SIG-M5 treated with dmso at 0.1 percent for 504 hours (cell line): ENCODE data around the gene PIM3.
A peak's percentile ranks its signal among the peaks of the same experiment; 100 is the strongest.
"Not testable (repeated sequence)": the region's sequence is repeated elsewhere in the genome, so short reads cannot be mapped to it uniquely, and the experiment has no call there.

Source experiments
- DNase-seq: peaks from one replicate; lab custom pipeline; 2025; ENCODE audit not compliant: unreplicated experiment; lab: John Stamatoyannopoulos, UW

The PIM3 gene

DNA sequence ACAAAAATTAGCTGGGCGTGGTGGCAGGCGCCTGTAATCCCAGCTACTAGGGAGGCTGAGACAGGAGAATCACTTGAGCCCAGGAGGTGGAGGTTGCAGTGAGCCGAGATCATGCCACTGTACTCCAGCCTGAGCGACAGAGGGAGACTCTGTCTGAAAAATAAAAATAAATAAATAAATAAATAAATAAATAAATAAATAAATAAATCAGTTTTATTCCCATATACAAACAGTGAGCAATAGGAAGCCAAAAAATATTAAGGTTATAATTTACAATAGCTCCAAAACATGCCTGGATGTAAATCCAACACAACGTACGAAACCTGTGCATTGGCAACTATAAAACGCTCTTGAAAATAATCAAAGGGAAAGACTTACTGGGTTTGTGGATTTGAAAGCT, 21.2 kb downstream of the PIM3 start:
- not testable (repeated sequence) for DNase-seq

DNA sequence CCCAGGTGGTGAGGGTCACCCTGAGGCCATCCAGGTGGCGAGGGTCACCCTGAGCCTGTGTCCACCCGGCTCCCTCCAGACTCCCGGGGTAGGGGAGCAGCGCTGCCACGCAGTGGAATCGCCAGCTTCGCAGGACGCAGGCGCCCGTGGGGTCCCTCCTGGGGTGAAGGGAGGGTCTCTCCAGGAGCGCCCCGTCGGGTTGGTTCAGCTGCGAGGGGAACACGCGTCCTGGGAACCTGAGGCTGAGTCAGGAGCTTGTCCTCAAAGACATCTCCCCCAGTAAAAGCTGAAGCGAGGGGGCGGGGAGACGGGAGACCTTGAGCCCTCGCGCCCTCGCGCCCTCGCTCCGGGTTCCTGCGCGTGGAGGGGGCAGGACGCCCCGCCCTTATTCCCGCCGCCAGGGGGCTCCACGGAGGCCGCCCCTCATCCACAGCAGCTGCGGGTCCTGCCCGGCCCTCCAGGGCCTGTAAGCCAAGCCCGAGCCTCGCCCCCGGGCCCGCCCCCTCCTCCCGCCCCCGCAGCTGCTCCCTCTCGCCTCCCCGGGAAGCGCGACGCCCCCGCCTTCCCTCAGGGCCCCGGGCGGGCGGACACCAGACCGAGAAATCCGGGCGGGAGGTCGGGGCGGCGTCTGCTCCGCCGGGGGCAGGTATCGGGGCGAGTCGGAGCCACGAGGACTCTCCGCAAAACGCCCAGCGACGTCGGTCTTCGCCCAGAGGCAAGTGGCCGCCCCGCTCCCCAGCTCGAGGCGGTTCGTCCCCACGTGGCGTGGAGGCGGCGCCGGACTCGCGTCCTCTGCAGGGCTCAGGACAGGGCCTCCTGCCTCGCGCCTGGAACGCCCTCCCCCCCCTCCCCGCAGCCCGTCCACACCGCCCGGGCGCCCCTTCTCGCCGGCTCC, 22.8 kb downstream of the PIM3 start:
- no peak for DNase-seq

DNA sequence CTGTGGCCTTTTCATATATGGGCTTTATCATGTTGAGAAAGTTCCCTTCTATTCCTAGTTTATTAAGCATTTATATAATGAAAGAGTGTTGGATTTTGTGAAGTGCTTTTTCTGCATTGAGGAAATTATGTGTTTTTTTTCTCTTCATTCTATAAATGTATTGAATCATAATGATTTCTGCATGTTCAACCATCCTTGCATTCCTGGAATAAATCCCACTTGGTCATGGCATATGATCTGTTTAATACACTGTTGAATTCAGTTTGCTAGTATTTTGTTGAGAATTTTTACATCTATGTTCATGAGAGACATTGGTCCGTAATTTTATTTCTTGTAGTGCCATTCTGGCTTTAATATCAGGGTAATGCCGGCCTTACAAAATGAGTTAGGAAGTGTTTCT, 25.8 kb downstream of the PIM3 start:
- DNase-seq = no peak

DNA sequence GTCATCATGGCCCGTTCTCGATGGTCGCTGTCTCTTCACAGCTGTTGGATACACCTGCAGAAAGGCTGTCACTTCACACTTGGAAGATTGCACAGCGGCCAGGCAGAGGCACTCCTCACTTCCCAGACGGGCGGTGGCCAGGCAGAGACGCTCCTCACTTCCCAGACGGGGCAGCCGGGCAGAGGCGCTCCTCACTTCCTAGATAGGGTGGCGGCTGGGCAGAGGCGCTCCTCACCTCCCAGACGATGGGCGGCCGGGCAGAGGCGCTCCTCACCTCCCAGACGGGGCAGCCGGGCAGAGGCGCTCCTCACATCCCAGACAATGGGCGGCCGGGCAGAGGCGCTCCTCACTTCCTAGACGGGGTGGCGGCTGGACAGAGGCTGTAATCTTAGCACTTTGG, 29.3 kb downstream of the PIM3 start:
- DNase-seq = not testable (repeated sequence)

DNA sequence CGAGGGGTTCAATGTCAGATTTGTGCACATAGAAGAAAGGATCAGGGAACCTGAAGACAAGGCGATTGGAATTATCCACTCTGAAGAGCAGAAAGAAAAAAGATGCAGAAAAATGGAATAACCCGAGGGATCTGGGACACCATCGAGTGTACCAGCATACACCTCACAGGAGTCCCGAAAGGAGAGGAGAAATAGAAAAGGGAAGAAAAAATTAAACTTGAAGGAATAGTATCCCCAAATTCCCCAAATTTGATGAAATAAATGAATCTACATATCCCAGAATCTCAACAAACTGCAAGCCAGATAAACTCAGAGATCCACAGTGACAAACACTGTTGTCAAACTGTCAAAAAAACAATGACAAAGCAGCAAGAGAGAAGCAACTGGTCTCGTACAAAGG, 30.6 kb downstream of the PIM3 start:
- no peak for DNase-seq

DNA sequence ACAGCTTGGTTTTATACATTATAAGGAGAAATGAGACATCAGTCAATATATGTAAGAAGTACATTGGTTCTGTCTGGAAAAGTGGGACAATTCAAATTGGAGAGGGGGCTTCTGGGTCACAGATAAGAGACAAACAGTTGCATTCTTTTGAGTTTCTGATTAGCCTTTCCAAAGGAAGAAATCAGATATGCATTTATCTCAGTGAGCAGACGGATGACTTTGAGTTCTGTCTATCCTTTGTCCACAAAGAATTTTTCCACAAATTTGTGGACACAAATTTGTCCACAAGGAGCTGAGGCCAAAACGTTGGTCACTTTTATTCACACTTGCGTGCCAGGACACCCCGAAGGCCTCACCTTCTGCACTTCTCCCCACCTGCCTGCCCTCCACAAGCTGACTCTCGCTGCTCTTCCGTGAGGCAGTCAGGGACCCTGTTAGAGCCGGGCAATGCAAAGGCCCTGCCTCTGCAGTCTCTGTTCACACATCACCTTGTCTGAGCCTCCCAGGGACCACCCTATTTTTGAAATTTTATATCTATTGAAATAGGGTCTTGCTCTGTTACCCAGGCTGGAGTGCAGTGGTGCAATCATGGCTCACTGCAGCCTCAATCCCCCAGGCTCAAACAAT, 31.4 kb downstream of the PIM3 start:
- no peak for DNase-seq

DNA sequence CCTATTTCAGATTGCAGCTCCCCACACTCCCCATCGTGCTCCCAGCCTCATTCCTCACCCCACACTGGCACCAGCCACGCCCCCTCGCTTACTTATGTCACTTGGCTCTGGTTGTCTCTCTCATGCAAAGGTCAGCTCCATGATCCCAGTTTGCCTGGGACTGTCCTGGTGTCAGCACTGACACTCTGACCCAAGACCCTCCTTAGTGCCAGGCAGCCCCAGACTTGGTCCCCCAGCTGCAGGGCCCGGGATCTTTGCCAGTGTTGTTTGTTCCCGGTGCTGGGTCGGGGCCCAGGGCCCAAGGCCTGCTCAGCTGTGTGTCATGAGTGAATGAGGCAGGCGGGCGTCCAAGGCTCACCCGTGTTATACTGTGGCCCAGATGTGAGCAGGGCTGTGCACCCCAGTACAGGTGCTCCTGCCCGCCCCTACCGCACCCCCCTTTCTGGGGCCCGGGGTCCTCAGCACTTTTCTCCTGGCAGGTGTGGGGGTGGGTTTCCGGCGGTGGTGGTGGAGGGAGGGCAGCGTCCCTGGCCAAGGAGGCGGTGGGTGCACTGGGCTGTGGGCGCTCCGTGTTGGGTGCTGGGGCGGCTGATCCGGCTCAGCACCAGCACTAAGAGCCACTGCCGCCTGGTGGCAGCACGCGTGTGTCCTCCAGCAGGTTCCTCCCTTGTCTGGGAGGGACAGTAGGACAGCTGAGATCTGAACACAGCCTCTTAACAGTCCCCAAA, 32.5 kb downstream of the PIM3 start:
- DNase-seq = peak; percentile 56

DNA sequence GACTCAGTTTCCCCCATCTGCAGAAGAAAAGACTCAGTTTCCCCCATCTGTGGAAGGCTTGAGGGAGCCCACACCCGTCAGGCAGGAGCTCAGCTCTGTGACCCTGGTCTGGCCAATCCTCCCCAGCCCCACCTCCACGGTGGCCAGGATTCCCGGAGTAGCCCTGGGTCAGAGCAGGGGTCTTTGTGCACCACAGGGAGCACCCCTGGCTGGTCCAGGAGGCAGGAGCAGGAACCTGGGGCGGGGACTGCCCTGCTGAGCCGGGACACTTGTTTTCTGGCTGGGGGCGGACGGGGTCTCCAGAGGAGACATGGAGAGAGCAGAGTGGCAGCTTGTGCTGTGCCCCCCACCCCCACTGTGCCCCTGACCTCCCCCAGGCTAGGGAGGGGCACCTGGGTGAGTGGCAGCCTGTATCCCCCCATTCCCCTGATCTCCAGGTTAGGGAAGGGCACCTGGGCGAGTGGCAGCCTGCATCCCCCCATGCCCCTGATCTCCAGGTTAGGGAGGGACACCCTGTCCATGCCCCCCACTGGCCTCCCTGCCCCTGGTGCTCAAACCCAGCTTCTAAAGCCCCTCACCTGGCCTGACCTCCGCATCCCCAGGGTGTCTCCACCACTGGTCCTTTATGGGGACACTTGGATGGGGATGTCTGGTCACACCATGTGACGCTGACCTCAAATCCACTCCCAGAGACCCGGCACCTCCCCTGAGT, 33.2 kb downstream of the PIM3 start:
- DNase-seq = no peak

DNA sequence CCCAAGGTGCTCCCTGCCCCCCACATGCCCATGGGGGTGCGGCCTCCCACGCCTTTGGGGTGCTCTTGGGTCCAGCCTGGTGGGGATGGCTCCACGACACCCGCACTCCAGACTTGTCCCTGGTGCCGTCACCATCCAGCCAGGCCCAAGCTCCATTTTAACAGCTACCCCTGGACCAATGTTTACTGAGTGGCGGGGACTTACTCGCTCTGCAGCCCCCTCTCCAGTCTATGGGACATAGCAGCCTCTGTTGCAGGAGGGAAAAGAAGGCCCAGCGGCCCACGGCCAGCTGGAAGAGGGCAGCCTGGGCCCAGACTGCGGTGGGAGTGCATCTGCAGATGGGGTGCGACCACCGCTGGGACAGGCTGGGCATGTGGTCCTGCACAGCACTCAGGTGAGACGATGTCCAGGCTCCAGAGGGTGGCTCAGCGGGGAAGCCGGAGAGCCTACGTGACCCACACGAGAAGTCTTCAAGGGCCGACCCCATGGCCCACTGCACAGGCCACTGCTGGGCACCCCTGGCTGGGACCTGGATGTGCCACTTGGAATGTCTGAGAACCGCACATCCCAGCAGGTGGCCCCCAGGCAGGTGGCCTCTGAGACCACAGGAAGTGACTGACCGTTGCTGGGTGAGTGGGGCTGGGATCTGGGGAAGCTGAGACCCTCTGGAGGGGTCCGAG, 33.9 kb downstream of the PIM3 start:
- no peak for DNase-seq

DNA sequence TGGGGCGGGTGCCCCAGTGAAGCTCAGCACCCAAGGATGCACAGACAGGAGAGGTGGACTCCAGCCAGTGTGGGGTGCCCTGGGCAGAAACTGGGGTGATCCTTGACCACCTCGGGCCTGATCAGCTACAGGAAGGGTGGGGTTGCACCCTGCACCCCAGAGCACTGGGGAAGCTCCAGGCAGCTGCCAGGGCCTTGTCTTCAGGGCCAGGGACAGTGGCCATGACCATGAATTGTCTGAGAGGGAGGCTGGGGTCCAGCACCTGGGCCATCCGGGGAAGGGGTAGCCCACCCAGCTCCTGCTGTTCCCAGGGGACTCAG, 34.4 kb downstream of the PIM3 start:
- no peak for DNase-seq

DNA sequence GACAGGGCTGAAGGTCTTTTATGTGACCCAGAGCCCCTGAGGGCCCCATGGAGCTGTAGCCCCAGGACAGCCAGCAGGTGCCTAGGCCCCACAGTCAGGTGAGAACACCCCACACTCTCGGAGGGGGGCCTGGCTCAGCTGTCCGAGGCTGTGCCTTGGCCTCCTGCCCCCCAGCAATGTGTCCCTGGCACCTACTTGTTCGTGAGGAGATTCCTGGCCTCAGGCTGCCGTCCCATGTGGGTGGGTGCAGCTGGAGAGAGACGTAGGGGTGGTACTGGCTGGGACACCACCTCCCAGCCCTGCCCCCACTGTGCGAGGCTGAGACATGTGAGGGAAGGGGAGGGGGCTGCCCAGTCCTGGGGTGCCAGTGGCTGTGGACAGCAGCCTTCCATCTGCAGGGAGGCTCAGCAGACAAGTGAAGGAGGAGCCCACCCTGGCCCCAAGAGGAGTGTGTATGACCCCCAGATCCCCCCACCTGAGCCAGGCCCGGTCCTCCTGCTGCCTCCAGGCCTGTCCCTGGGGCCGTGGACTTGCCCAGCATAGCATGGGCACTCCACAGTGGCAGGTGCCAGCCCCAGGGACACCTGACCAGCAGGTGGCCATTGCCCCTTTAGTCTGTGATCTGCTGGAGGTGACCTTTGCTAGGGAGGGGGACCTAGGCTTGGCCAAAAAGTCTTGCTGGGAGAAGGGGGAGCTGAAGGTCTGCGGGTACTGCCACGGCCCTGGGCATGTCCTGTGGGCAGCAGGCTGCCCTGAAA, 35.0 kb downstream of the PIM3 start:
- DNase-seq = no peak

DNA sequence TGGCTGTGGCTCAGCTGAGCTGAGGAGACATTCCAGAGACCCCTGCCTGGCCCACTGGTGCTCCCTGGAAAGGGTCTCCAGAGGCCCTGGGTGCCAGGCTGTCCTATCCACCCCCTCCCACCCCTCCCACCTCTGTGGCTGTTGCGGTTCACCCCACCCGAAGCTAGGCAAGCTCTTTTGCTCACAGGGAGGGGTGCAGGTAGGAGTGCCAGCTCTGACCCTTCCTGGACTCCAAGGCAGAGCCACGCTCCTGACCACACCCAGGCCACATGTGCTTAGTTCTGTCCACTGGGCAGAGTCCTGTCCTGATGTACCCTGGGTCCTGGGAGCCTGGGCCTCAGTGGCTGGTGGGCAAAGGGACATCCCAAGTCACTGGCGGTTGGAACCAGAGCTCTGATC, 35.5 kb downstream of the PIM3 start:
- DNase-seq = no peak

DNA sequence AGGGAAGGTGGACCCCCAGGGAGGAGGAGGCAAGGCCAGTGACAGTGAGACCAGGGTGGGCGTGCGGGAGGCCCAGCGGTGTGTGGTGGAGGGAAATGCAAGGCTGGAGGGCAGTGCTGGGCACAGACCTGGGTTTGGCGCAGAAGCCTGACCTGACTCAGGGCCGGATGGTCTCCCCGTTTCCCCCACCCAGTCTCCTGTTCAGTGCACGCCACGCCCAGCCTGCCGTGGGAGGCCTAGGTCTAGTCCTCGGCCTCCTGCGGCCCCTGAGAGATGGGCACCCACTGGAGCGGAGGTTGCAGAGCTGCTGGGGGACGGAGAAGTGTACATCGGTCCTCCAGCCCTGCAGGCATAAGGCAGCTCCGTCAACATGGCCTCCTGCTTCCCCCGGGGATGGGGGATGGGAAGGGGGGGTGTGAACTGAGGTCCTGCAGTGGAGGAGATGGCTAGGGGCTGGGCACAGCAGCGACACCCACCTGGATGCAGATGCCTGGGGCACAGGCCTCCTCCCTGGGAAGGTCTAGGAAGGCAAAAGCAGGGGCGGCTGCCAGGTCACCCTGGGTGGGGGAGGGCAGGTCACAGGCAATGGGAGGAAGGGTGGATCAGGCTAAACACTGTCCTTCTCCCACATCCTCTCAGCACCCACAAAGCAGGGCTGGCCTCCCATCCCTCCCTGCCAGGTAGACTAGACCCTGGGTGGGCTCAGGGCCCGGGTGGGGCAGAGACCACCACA, 36.1 kb downstream of the PIM3 start:
- DNase-seq = no peak

DNA sequence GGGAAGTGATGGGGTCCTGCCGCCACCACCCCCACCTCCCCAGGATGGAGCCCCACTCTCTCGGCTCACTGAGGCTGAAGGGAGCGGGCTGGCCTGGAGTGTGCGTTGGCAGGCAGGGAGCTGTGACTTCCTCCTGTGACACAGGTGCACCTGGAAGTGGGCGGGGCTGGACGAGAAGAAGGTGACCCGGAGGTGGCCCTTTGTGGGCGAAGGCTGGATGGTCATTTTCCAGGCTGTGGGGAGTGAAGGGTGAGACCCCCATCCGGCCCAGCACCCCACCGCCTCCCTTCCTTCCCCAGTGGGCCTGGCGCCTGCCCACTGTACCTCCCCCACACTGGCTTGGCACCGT, 36.7 kb downstream of the PIM3 start:
- DNase-seq = no peak

DNA sequence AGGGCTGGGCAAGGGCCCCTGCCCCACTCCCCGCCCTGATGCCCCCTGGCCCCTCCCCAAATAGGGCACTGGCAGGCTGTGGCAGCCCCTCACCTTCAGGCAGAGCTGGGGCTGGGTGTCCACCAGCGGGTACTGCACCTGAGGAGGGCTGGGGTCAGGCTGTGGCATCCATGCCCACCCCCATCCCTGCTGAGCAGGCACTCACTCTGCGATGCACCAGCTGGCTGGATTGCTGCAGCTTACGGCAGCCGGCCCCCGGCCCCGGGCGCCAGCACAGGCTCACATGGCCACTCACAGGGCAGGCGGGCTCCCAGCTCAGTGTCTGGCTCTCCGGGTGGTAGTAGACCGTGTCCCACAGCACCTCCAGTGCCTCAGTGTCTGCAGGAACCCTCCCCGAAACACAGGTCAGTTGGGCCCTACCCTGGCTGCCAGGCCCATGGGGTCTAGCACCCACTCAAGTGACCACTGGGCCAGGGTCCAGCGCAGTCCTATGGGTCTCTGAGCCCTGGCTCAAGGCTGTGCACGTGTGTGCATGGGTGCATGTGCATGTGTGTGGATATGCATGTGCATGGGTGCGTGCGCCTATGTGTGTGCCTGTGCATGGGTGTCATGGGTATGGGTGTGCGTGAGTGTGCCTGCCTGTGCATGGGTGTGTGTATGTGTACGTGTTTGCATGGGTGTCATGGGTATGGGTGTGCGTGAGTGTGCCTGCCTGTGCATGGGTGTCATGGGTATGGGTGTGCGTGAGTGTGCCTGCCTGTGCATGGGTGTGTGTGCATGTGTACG, 37.6 kb downstream of the PIM3 start:
- no peak for DNase-seq

DNA sequence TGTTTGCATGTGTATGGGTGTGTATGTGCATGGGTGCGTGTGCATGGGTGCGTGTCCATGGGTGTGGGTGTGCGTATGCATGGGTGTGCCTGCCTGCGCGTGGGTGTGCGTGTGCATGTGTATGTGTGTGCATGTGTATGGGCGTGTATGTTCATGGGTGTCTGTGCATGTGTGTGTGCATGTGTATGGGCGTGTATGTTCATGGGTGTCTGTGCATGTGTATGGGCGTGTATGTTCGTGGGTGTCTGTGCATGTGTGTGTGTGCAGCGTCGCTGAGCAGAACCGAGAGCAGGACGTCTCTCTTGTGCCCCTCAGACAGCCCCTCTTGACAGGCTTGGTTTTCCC, 38.1 kb downstream of the PIM3 start:
- no peak for DNase-seq

DNA sequence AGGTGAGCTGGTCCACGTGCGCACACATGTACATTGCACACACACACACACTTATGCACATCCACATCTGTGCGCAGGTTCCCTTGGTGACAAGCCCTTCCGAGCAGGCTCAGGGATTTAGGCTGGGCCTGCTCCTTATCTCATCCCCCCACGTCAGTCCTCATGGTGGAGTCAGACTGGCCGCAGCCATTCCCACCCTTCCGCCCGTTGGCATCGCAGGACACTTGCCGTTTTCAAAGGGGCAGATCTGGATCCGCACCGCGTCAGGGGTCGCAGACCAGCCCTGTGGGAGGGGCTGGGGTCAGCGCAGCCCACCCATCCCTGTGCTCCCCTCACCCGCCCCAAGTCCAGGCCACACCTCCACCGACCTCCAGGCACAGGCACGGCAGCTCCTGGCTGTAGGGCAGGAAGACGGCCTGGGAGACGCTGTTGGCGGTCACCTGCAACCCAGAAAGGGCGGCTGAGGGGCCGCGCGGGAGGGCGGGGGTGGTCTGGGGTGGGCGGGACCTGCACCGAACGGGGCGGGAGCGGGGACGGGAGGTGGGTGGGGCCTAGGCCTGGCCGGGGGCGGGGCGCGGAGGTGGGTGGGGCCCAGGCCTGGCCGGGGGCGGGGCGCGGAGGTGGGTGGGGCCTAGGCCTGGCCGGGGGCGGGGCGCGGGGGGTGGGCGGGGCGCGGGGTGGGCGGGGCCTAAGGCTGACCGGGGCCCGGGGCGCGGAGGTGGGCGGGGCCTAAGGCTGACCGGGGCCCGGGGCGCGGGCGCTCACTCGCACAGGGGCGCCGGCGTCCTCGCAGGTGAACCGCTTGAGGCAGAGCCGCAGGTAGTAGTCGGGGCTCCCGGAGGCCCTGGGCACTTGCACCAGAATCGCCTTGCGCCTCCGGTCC, 38.7 kb downstream of the PIM3 start:
- no peak for DNase-seq

DNA sequence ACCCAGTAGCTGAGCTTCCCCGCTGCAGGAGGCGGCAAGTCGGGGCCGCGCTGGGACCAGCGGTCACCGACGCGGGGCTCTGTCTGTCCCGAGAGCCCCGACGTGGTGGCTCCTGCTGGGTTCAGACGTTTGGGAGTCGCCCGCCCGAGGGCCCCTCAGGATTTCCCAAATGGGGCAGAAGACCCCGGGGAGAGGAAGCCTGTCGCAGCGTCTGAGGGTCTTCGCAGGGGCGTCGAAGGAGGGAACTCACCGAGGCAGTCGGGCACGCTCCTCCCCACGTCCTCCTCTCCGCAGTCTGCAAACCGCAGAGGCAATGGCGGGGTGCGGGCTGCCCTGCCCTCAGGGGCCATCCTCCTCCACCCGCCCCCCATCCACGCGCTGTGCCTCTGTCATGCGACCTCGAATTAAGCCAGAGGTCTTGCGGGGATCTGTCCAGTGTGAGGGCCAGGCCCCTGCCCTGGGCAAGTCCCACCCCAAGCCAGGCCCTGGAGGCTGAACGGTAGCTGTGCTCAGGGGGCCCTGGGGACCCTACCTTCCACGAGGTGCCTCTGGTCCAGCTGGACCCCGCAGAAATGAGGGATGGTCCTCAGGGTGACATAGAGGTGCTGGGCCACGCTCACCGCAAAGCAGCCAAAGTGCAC, 39.5 kb downstream of the PIM3 start:
- DNase-seq = no peak
